DOHH2 (cell line): ENCODE data around the gene MEGF11.

Source experiments
- CTCF ChIP-seq: fragments of 200-600 bp; sonication (generic); IDR thresholded peaks from one replicate; pipeline ENCODE4 v1.5.1; 2014; ENCODE audit warnings: antibody characterized with exemption, mild to moderate bottlenecking, low read depth, low read length; ENCODE audit not compliant: poor library complexity, severe bottlenecking
- EZH2phosphoT487 ChIP-seq: fragments of 200-600 bp; sonication (generic); IDR thresholded peaks from 2 replicates; pipeline ENCODE4 v1.6.1; 2017; ENCODE audit warnings: borderline replicate concordance, mild to moderate bottlenecking, antibody characterized with exemption, low read length, moderate library complexity, mixed read lengths

- TF ChIP-seq CTCF (peak; percentile 67), EZH2phosphoT487 (no peak)
These were observed 19.8 kb downstream of the MEGF11 start for GRCh38 chr15:66233487-66234415.
